Measurements from ENCODE around the gene SEMA7A. TPM values are rescaled to one million over a fixed set of nuclear protein-coding genes. Genes with fewer than 3 reads are reported as not detected.

SEMA7A gene
- total RNA-seq, 1 experiment from 2014 or later: 74.9 TPM

DNA sequence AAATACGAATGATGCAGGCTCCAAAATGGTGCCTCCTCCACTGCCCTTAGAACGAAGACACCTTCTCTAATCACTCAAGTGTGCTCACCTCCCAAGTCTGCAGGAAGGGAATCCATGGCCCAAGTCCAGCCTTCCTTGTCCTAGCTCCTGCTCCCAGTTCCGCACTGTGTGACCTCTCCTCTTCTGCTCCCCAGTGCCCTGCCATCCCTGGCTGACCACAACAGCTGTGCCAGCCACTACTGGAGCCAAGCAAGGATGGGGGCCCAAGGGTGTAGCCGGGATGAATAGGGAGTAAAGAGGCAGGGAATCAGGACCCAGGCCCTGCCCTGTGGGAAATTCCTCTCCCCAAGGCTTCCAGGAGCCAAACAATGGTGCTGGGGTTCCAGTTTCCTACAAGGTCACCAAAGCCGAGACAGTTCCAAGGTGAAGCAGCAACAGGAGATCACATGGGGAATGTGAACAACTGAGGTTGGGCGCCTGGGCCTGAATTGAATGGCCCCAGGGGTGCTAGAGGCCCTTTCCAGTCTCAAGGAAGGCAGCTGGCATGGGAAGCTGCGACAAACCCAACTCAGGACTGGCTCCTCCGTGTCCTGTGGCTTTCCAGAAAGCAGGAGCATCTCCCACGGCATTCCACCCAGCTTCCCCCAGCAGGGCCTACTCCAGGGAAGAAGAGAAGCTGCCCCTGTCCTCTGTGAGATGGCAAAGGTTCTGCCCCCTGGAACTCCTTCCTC lies 20.2 kb downstream of the SEMA7A start:
- H3K36me3 ChIP-seq (ENCODE audit: low read depth, low read length): peaks cover 74% of the 10 kb centered on the region
- POLR2A ChIA-PET (ENCODE audit: unreplicated experiment): no interaction called here
- H3K27me3 ChIP-seq (ENCODE audit: low read length): no peaks in the 10 kb centered on the region
- no peak for DNase-seq
- no peak overlapping the region for H3K4me3 ChIP-seq (ENCODE audit: low read length)
- 0 out of 2 replicates have a peak, but pooled peaks cover 9% of the 10 kb centered on the region for H4K20me1 ChIP-seq (ENCODE audit: low read length)
- TF ChIP-seq EZH2 (IDR thresholded peaks at IDR 0.05; ENCODE audit: low read length, unreplicated experiment) (no peak), EZH2phosphoT487 (IDR thresholded peaks at IDR 0.05; ENCODE audit: borderline replicate concordance, low read length) (no peak)
- H3K9ac ChIP-seq (ENCODE audit: low read length): no peak overlapping the region
- H2AFZ ChIP-seq (ENCODE audit: low read length): no peak overlapping the region
- no peak for ATAC-seq
- H3K4me2 ChIP-seq (ENCODE audit: low read length): 0 out of 2 replicates have a peak overlapping the region, but pooled peaks have one; percentile 4
- intact Hi-C loops (cut with micrococcal nuclease): no loop called here
- no TSS peak for BruUV-seq (replicated peaks)
- H3K9me2 ChIP-seq (replicated peaks; ENCODE audit: low read length): no peaks in the 10 kb centered on the region
- H3K4me1 ChIP-seq (ENCODE audit: insufficient read depth, low read length): peaks cover 55% of the 10 kb centered on the region
- CTCF ChIA-PET: no interaction called here
- no peaks in the 10 kb centered on the region for H3K9me3 ChIP-seq (ENCODE audit: low read length)
- H3F3A ChIP-seq (ENCODE audit: low read length, unreplicated experiment): peaks cover 5% of the 10 kb centered on the region
- H3K27ac ChIP-seq (ENCODE audit: low read length): peak overlapping the region; percentile 57
- H3K79me2 ChIP-seq (ENCODE audit: low read length): peaks cover 55% of the 10 kb centered on the region

DNA sequence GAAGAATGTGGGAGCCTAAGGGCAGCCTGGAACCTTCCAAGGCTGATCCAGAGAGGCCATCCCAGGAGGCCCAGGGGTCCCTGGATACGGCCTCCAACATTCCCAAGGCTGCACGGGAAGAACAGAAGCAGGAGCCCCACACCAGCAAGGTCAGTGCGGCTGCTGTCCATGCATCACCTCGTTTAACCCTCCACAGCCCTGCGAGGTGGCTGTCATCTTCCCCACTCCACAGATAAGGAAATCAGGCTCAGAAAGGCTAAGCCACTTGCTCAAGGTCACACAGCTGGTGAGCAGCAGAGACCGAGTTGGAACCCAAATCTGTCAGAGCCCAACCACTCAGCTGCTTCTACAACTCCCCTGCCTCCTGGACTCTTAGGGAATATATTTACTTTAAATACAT lies 21.6 kb downstream of the SEMA7A start:
- intact Hi-C loops (cut with micrococcal nuclease): no loop called here

DNA sequence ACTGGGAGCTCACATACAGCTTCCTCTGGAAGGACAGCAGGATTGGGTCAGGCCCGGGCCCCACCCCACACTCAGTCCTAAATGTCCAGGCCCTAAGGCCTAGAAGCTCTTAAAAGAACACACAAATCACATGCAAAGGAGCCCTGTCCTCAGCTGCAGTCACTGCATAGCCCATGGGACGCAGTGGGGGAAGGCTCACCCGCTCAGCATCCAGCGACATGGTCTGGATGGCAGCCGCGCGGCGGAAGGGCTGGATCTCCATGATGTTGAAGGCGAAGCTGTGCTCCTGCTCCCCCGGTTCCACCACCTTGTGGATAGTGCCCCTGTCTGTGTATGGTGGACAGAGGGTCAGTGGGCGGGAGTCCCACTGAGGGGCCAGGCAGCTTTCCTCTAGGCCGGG lies 22.1 kb downstream of the SEMA7A start:
- H3K36me3 ChIP-seq (ENCODE audit: low read depth, low read length): peaks cover 58% of the 10 kb centered on the region
- intact Hi-C loops (cut with micrococcal nuclease): no loop called here
- no peaks in the 10 kb centered on the region for H3K27me3 ChIP-seq (ENCODE audit: low read length)
- no peak overlapping the region for H3K9ac ChIP-seq (ENCODE audit: low read length)
- H3K27ac ChIP-seq (ENCODE audit: low read length): no peak overlapping the region
- H2AFZ ChIP-seq (ENCODE audit: low read length): no peak overlapping the region
- POLR2A ChIA-PET (ENCODE audit: unreplicated experiment): interaction anchor here (0.6 kb wide), 1 partner anchor 49 kb away, joined by 5 read pairs; the partner anchor contains the start of gene UBL7
- CTCF ChIA-PET: no interaction called here
- H3K9me3 ChIP-seq (ENCODE audit: low read length): no peaks in the 10 kb centered on the region
- H3K79me2 ChIP-seq (ENCODE audit: low read length): peaks cover 36% of the 10 kb centered on the region
- H3K4me3 ChIP-seq (ENCODE audit: low read length): no peak overlapping the region
- H3K4me2 ChIP-seq (ENCODE audit: low read length): no peak overlapping the region
- H3K9me2 ChIP-seq (replicated peaks; ENCODE audit: low read length): no peaks in the 10 kb centered on the region
- no peak for TF ChIP-seq EZH2 (IDR thresholded peaks at IDR 0.05; ENCODE audit: low read length, unreplicated experiment)
- TF ChIP-seq, protein P1, sequence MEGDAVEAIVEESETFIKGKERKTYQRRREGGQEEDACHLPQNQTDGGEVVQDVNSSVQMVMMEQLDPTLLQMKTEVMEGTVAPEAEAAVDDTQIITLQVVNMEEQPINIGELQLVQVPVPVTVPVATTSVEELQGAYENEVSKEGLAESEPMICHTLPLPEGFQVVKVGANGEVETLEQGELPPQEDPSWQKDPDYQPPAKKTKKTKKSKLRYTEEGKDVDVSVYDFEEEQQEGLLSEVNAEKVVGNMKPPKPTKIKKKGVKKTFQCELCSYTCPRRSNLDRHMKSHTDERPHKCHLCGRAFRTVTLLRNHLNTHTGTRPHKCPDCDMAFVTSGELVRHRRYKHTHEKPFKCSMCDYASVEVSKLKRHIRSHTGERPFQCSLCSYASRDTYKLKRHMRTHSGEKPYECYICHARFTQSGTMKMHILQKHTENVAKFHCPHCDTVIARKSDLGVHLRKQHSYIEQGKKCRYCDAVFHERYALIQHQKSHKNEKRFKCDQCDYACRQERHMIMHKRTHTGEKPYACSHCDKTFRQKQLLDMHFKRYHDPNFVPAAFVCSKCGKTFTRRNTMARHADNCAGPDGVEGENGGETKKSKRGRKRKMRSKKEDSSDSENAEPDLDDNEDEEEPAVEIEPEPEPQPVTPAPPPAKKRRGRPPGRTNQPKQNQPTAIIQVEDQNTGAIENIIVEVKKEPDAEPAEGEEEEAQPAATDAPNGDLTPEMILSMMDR (conservative IDR thresholded peaks at IDR 0.05; ENCODE audit: low read depth, low read length): no peak
- no peak for TF ChIP-seq EZH2phosphoT487 (IDR thresholded peaks at IDR 0.05; ENCODE audit: borderline replicate concordance, low read length)
- no peak for DNase-seq
- no peaks in the 10 kb centered on the region for H4K20me1 ChIP-seq (ENCODE audit: low read length)
- no peak for ATAC-seq
- H3K4me1 ChIP-seq (ENCODE audit: insufficient read depth, low read length): peaks cover 55% of the 10 kb centered on the region
- BruUV-seq (replicated peaks): no TSS peak
- H3F3A ChIP-seq (ENCODE audit: low read length, unreplicated experiment): peaks cover 10% of the 10 kb centered on the region

More for the DNA sequence above, 21.6 kb downstream of the SEMA7A start:
- peaks cover 41% of the 10 kb centered on the region for H3K79me2 ChIP-seq (ENCODE audit: low read length)
- ChIA-PET CTCF (no interaction called here), POLR2A (ENCODE audit: unreplicated experiment) (no interaction called here)
- no peak overlapping the region for H3K27ac ChIP-seq (ENCODE audit: low read length)
- no peaks in the 10 kb centered on the region for H3K9me2 ChIP-seq (replicated peaks; ENCODE audit: low read length)
- no peak overlapping the region for H3K9ac ChIP-seq (ENCODE audit: low read length)
- no peak overlapping the region for H3K4me2 ChIP-seq (ENCODE audit: low read length)
- TF ChIP-seq, protein P1 (conservative IDR thresholded peaks at IDR 0.05; ENCODE audit: low read depth, low read length): no peak
- TF ChIP-seq EZH2 (IDR thresholded peaks at IDR 0.05; ENCODE audit: low read length, unreplicated experiment): no peak
- TF ChIP-seq EZH2phosphoT487 (IDR thresholded peaks at IDR 0.05; ENCODE audit: borderline replicate concordance, low read length): no peak
- H3K4me1 ChIP-seq (ENCODE audit: insufficient read depth, low read length): peaks cover 55% of the 10 kb centered on the region
- no peaks in the 10 kb centered on the region for H3K27me3 ChIP-seq (ENCODE audit: low read length)
- DNase-seq (no peak), ATAC-seq (no peak)
- peaks cover 62% of the 10 kb centered on the region for H3K36me3 ChIP-seq (ENCODE audit: low read depth, low read length)
- H3F3A ChIP-seq (ENCODE audit: low read length, unreplicated experiment): peaks cover 10% of the 10 kb centered on the region
- no peaks in the 10 kb centered on the region for H4K20me1 ChIP-seq (ENCODE audit: low read length)
- BruUV-seq (replicated peaks): no TSS peak
- no peak overlapping the region for H2AFZ ChIP-seq (ENCODE audit: low read length)
- H3K4me3 ChIP-seq (ENCODE audit: low read length): no peak overlapping the region
- no peaks in the 10 kb centered on the region for H3K9me3 ChIP-seq (ENCODE audit: low read length)
